Urothelium cell line (cell line): ENCODE measurements around the gene ABR.
A peak's percentile ranks its signal among the peaks of the same experiment; 100 is the strongest.

Experiments used
- DNase-seq: peaks from one replicate; pipeline ENCODE4 v3.0.0; 2011; ENCODE audit warnings: low spot score, mixed read lengths
- FAIRE-seq: peaks from 2 replicates; lab custom pipeline; 2011; peaks lifted over from hg19 to GRCh38; lab: Jason Lieb, UNC

Gene ABR

DNA sequence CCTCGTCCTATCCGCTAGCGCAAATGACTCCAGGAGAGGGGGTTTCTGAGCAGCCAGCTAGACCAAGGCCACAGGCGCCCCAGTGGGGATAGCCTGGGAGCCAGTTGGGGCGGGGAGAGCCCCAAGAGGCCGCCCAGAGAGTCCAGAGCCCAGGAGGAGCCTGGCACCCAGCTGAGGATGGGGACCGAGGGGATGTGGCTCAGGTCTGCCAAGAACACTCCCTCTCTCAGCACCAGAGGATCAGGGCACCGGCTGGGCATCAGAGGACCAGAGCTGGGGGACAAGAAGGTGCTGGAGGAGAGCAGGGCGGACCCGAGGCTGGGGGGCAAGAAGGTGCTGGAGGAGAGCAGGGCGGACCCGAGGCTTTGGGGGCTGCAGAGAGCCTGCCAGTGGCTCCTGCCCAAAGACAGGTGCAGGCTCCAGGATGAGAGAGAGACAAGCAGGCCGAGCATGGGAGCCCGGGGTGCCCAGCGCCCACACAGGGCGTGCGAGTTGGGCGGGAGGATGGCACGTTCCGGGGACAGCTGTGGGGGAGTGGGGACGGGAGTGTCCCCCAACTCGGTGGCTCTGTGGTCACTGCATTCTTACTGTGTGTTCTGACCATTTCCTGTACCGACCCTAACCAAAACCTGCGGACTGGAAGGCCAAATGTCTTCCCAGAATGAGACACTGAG is 143.5 kb downstream of the ABR start:
- FAIRE-seq (no peak), DNase-seq (no peak)

DNA sequence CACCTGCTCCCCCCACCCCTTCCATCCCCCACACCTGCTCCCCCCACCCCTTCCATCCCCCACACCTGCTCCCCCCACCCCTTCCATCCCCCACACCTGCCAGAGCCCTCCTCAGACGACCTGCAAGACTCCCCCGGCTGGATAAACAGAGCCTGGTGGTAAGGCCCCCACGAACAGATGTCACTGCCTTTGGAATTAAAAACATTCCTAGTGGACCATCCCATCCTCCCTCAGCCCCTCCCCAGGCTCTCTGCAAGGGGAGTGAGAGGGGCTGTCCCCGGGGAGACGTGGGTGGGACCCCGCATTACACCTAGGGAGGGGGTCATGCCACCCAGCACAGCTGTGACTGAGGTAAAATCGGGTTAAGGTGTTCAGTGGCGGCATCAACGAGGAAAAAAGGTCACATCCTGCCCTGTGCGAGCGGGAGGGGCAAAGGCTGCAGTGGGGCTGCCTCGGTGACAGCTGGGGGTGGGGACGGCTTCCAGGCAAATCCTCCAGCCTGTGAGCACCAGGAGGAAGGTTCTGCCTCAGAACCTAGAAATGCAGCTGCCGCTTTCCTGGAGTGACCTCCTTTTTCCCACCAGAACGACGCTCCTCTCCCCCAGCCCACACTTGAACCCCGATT is 144.1 kb downstream of the ABR start:
- DNase-seq (peak; percentile 7), FAIRE-seq (no peak)

DNA sequence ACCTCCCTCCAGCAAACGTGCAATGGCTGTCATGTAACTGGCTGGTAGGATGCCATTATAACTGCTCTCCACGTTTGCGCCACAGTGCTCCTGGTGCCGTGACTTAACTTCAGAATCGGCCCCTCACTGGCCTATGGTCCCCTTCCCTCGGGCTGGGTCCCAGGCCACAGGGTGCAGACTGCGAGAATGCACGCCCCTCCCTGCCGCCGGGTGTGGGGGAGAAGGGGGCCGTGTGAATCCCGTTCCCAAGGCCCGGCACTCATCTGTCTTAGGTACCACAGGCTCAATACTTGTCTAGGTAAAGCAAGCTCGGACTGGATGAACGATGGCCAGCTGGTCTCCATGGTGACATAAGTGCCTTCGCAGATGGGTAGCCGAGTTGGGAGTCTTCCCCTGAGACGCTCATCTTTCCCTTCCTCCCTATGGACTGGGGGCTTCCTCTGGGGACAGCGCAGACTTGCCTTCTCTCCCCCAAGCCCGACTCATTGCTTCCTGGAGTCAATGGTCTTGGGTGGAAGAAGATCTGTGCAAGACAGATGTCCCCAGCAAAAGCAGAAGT is 145.1 kb downstream of the ABR start:
- no peak for FAIRE-seq
- no peak for DNase-seq

DNA sequence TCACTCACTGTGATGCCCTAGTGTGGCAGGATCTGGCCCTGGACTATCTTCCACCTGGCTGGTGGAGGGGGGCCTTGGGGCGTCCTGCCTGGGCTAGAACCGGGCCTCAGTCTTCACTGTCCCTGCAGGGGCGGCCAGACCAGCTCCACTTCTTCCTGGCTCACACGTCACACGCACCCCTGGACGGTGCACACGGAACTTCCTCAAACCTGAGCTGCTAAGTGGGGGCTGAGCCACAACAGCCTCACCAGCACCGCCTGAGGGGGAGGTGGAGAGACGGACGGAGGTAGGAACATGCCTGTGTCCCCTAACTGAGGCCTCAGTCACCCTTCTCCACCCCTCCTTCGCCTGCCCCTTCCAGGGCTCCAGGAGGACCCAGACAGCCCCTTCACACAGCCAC is 146.3 kb downstream of the ABR start:
- DNase-seq, result no peak
- FAIRE-seq, result no peak

DNA sequence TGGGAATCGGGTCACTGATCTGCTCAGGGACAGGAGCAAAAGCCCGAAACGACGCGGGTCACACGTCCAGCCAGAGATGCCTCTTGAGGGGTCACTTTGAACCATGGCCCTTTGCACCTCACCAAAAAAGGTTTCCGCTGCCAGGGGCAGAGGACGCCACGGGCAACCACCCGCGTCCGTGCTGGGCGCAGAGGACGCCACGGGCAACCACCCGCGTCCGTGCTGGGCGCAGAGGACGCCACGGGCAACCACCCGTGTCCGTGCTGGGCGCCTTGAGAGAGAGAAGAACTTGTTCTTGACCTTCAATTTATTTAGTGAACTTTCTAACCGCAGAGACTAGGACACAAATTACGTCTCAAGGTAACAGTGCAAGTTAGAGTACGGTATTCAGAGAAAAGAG is 147.4 kb downstream of the ABR start:
- DNase-seq, result no peak
- no peak for FAIRE-seq

DNA sequence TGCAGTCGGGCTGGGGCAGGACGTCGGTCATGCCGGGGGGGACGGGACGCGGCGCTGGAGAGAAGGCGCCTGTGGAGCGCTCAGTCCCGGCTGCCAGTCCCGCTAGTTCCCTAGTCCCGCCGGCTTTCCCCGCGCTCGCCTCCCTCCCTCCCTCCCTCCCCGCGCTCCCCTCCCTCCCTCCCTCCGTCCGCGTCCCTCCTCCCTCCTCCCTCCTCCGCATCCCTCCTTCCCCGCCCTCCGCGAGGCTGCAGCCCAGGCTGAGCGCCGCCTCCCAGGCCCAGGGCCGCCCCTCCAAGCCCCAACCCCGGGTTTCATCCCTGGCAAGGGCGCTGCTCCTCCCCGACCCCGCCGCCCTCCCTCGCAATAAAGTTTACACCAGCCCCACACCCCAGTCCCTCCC is 148.1 kb downstream of the ABR start:
- FAIRE-seq, result no peak
- no peak for DNase-seq

DNA sequence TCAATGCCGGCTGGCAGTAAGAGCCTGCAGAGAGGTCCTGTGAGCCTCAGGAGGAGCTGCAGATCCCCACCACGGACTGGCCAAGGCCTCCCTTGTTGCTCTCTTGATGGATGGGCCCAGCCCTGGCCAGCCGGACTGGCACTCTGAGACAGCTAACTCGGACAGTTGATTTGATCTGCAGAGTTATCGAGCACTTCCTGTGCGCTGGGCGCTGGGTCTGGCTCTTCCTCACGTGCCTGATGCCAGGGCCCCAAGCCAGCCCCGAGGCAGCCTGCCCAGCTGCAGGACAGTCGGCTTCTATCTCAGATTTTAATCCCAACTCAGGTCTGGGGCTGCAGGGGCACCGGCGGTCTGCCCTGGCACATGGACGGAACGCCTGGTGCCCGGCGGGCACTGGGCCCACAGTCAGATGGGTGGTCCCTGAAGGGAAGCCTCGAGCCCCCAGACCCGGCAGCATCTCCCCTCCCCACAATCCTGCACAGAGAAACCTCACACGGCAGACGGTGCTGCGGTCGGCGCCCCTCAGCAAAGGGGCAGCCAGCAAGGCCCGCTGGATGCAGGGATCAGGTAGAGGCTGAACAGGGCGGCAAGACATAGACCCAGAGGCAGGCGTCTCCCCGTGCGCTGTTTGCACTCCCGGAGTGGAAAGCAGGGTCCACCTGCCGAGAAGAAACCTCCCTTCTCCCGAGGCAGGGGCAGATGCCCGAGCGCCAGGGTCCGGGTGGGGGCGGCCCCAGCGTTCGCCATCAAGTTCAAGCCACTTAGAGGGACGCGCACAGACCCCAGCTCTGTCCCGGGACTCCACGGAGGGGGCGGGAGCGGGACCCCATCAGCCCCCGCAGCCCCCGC is 148.9 kb downstream of the ABR start:
- DNase-seq, result no peak
- FAIRE-seq, result no peak

DNA sequence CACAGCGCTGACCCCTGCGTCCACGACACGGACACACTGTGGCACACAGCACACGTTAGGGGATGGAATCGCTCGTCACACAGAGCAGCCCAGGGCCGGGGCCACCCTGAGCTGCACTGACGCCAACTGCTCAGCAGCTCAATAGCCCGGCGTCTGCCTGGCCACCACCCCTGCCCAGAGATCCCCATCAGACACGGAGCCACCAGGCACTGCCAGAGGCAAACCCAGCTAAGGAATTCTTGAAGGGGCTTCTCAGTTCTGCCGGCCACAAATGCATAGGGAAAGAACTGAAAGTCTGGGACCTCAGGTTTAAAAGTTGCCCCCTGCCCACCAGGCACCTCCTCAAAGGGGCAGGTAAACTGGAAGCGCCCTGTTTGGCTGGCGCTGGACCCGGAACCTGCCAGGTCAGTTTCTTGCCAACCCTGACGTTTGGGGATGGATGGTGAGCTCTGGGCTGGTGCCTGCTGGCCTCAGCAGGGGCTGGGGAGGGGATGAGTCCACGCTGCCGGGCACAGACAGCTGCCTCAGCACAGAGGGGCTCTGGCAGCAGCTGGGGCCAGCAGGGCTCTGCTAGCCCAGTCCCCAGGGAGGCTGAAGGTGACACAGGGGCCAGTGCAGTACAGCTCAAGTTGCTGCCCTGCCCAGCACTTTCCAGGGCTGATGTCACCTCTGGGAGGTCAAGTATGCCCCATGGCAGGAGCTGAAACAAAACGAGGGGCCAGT is 149.7 kb downstream of the ABR start:
- no peak for DNase-seq
- FAIRE-seq, result no peak

DNA sequence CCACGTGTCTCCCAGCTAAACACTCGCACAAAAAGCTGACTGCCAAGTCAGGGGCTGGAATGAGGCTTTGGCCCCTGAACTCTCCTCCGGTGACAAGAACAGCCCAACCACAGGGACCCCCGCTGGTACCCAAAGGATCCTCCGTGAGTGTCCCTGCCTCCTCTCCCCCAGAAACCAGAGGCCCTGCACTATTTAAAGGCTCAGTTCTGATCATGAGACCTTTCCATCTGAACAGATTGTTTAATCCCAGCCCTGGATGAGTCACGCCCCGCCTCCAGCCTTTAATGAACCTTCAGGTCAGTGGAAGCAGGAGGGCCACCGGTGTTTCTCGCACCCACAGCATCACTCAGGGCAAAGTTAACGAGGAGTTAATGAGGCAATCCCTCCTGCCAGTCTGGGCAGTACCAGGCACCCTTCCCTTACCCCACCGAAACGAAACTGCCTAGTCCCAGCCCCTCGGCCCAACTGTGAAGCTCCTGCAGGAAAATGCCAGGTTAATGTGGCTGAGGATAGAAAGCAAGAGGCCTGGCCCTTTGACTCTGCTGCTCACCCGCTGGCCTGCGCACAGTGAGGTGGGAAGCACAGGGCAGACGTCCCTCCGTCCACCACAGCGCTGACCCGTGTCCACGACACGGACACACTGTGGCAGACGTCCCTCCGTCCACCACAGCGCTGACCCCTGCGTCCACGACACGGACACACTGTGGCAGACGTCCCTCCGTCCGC is 150.4 kb downstream of the ABR start:
- DNase-seq (no peak), FAIRE-seq (no peak)

DNA sequence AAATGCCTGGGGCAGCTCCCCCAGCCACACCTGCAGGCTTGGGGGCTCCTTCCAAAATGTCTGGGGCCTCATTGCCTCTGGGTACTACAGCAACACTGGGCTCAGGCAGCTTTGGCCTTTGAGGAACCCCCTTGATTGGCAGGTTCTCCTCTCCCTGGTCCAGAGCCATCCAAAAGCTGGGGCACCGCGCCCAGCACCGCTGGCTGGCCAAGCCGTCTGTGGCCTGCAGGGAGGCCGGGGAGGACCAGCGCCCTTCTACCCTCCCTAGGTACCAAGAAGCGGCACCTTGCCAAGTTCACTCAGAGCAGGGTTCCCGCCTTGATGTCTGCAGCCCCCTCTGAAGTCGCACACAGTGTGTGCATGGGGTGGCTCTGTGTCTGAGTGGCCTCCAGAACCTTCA is 152.7 kb downstream of the ABR start:
- no peak for FAIRE-seq
- DNase-seq, result no peak

DNA sequence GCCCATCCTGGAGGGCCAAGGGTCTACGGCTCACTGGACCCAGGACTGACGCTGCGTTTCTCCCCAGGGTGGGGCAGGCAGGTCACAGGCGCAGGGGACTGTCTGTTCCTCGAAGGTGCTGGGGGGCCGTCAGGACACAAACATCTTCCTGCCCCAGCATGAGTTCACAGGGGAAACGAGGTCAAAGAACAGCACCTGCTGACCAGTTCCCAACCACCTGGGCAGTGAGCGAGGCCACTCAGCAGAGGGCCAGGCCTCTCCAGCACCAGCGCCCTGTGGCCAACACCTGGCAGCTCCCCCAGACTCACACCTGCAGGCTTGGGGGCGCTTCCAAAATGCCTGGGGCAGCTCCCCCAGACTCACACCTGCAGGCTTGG is 153.2 kb downstream of the ABR start:
- DNase-seq, result no peak
- no peak for FAIRE-seq

DNA sequence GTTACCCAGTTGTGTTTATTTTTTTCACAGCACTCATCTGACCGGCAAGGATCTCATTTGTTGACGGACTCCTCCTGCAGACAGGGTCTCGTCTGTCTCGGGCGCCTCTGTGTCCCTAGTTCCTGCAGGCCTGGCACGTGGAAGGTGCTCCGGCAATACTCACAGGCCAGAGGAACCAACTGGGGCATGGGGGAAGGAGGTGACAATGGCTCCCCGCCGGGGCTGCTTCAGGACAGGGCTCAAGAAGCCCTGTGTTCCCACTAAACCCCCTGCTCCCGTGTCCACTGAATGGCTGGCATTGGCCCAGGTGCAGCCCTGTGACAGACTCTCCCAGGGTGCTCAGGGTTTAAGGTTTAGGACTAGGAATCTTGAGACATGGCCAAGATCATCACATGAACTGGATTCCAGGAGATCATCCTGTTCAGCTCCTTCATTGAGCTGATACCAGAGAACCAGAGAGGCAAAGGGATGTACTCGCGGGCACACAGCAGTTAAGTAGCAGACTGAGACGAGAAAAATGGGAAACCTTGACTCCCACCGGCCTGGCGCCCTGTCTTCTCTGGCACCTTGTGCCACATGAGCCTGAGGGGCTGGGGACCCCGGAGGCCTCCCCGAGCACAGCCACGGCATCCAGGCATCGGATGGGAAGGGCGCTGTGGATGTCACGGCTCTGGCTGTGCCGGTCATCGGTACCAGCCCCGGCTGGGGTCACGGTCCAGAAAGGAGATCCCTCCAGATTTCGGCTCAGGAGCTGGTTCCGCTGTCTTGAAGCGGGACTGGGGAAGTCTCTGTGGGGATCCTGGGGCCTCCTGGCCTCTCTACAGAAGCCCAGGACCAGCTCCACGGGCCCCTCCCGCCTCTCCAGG is 153.8 kb downstream of the ABR start:
- FAIRE-seq, result no peak

DNA sequence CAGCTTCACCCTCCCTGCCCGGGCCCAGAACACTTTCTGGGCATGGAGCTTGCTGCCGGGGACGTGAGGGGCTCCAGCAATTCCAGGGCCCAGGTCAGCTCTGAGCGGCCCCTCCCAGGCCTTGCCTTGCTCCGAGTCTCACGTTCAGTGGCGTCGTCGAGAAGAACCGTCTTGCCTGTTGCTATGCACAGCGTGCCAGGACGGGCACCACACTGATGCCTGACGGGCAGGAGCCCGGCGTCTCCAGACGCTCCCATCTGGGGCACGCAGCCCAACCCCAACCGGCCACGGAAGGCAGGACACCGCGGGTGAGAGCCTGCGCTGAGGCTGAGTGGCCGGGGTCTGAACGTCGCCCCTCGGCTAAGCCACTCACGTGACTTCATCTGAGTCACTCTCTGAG is 155.7 kb downstream of the ABR start:
- FAIRE-seq, result no peak
- no peak for DNase-seq

More for the DNA sequence above, 153.8 kb downstream of the ABR start:
- no peak for DNase-seq

DNA sequence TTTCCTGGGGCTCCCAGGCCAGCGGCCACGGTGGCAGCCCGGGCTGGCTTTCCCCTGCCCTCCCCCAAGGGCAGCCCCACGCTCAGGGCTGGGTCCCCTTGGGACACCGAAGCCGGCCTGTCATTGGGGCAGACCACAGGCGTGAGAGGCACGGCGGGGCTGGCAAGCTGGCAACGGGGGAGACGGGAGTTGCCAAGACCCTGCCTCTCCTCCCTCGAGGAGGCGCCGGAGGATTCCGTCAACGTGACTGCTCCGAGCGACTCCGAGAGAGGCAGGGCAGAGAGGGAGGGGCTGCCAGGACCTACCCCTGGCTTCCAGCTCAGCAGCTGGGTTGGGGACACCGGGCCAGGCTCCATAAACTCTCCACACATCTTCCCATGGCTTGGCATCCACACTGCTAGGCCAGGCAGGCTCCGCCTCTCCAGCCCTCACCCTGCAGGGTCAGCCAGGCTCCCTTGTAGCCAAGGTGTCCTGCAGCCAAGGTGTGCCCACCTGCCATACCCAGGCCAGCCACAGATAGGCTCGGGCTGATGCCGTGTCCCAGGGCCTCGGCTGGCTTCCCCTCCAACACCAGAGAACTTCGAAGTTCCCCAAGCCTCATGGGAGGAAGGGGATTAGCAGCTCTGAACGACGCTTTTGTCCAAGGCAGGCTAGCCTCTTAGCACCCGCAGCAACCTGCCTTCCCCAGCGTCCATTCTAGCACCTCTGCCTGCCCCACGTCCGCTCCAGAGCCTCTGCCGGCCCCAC is 157.3 kb downstream of the ABR start:
- FAIRE-seq (no peak), DNase-seq (no peak)

DNA sequence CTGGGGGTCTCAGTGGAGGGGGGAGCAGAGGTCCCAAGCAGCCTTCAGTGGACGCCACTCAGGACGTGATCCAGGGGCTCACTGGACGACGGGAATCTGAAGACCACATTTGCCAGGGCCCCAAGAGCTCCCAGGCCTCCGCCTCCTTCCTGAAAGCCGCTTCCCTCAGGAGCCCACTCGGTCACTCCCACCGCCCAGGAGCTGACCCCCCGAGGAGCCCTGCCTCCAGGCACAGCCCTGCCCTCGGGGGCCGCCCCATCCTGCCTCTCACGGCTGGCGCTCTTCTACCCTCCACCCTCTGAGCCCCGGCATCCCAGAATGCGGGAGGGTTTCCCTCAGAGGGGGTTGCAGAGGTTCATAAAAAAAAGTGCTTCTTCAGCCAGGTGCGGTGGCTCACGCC is 158.6 kb downstream of the ABR start:
- DNase-seq (no peak), FAIRE-seq (no peak)

DNA sequence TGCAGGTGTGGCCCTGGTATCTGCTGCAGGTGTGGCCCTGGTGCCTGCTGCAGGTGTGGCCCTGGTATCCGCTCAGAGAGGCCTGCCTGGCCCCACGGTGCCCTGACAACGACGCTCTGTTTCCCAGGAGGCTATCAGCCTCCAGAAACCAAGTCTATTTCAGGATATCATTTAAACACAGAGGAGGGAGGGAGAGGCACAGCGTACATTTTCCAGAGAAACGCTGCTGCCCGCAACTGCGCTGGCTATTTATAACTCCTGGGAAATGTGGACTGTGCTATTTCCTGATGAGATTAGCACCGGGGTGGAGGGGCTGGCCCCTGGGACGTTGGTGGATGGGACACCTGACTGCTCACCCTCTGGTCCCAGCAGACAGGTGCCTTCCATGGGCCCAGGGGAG is 160.3 kb downstream of the ABR start:
- DNase-seq (no peak), FAIRE-seq (no peak)

DNA sequence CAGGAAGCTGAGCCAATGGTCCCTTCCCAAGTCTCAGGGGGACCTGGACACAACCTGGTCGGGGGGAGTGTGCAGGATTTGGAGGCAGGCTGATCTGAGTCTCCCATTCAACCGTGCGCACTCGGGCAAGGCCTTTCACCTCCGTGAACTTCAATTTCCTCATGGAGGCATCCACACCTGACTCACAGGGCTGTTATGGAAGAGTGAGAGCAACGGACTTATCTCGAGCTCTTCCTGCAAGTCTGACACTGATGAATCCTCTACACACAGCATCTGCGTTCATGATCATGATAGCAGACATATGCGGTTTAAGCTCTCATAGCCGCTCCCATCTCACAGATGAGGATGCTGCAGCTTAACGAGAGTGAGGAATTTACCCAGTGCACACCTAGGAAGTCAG is 161.2 kb downstream of the ABR start:
- FAIRE-seq (no peak), DNase-seq (no peak)

DNA sequence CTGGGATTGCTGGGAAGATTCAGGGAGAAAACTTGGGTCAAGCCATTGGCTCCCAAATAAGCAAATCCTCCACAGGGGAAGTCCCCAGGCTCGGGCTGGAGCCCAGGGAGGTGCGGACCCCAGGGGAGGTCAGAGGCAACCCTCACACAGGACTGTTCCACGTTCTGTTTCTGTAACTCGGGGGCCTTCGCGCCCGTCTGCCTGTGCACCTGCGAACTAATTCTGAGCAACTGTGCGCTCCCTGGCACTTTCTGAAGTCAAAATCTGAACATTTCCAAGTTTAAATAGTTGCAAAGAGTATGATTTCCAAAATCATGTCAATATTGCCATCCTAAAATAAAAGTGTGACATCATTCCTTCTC is 166.1 kb downstream of the ABR start:
- DNase-seq, result no peak
- FAIRE-seq, result no peak
